LNCAP (cell line): ENCODE measurements around the gene TLE1.

Source experiments
- CTCF ChIP-seq: fragments of 450-650 bp; IDR thresholded peaks from 2 replicates; pipeline ENCODE4 v1.5.1; 2017; ENCODE audit warnings: mild to moderate bottlenecking

Gene TLE1

DNA sequence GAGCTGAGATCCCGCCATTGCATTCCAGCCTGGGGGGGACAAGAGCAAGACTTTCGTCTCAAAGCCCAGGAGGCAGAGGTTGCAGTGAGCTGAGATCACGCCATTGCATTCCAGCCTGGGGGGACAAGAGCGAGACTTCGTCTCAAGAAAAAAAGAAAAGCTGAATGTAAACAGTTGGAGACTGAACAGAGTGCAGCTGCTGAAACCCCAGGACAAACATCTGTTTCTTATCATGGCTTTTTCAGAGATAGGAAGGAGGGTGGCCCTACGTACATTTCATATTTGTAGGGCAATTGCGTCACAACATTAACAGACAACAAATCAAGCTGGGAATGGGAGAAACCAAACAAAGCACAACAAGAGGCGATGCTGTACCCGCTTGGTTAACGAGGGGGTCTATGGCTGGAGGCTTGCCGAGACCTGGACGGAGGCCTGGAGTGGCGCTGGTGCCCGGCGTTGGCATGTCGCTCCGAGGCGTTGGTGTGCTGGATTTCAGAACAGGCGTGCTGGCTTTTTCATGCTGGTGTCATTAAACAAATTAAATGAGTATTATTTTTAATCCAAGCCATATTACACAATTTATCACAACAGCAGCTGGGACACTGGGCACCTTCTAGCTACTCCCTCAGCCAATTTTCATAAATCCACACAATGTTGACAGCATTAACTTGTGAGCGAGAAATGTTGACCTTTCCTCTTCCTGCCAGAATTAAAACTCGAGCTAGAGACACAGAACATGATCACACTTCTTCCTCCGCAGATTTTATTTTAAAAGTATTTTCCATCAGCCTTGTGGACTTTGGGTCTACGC lies 76.1 kb downstream of the TLE1 start:
- TF ChIP-seq CTCF = no peak

DNA sequence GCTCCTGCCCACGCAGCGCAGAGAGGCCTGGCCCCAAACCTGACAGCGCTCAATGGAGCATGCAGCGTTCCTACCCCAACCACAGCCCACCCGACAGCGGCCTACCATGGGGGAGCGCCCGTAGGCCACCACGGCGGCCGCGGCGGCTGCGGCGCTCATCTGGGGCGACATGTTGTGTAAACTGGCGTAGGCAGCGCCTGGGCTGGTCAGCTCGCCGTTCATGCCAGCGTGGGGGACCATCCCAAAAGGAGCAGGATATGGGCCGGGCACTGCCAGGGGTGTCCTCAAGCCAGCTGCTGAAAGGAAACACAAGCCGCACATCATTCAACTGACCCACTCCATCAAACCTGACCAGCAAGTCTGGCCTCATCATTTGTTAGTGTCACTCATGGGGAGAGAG lies 77.7 kb downstream of the TLE1 start:
- no peak for TF ChIP-seq CTCF

- TF ChIP-seq CTCF = no peak
These were observed 78.6 kb downstream of the TLE1 start for GRCh38 chr9:81610740-81611107.

DNA sequence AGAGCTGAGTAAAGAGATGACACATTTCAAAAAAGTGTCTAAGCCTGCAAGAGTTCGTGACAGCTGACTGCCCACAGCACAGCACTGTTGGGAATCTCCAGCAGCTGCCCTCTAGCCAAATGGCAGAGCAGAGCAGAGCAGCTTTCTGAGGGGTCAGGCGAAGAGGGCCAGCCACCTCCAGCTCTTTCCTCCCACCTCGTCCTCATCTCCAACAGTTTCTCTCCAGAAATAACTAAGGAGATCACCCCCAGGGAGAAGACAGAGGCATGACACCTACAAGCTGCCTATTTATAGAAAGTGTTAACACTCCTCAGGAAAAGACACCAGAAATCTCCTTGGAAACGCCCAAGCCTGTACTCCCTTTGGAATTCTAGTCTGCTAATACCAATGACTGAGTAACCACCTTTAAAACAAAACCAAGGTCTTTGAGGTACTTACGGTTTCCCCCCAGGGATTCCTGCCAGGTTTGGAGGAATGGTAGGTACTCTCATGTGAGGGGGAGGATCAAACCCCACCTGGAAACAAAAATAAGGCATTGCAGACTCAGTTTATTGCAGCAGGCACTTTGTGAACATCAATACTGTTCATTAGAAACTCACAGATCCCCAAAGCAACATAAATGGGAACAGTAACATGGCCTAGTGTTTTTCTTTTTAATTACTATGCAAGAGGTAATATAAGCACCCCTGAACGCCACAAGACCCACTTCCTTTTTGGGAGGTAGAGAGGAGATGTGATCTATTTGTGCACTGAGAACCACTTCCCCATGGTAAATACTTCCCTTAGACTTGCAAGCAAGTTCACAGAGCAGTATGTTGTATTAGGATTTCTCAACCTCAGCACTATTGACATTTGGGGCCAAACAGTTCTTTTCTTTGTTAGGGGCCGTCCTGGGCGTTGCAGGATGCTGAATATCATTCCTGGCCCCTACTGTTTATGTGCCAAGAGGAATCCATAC lies 79.3 kb downstream of the TLE1 start:
- TF ChIP-seq CTCF = no peak

DNA sequence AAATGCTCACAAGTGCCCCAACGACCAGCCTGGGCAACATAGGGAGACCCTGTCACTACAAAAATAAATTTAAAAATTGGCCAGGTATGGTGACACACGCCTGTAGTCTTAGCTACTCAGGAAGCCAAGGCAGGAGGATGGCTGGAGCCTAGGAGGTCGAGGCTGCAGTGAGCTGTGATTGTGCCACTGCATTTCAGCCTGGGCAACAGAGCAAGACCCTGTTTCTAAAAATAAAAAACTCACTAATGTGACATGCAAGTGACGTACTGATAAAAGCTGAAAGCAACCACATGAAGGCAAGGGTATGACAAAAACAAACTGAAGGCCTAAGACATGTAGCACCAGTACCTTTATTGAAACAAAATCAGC lies 81.1 kb downstream of the TLE1 start:
- no peak for TF ChIP-seq CTCF

DNA sequence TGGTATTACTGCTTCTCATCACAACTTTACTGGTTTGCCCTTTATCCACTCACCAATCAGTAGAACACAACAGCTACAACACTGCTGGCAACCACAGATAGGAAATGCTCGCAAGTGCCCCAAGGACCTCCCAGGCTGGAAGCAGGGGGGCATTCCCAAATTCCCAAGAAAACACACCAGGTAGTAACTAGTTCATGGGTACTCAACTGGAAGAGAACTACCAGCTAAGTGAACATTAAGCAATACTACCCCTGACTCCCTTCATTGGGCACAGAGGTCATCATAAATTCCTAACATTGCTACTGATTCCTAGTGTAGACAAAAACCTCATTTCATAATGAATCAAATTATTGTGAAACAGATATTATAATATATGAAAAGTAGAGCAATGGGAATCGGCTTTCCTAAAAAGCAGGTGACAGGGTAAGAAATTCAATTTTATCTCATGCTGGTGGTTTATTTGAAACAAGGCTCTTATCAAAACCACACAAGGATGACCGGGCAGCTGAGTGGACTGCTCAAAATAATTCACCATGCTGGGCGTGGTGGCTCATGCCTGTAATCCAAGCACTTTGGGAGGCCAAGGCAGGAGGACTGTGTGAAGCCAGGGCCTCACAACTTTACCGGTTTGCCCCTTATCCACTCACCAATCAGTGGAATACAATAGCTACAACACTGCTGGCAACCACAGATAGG lies 81.6 kb downstream of the TLE1 start:
- TF ChIP-seq CTCF = no peak

DNA sequence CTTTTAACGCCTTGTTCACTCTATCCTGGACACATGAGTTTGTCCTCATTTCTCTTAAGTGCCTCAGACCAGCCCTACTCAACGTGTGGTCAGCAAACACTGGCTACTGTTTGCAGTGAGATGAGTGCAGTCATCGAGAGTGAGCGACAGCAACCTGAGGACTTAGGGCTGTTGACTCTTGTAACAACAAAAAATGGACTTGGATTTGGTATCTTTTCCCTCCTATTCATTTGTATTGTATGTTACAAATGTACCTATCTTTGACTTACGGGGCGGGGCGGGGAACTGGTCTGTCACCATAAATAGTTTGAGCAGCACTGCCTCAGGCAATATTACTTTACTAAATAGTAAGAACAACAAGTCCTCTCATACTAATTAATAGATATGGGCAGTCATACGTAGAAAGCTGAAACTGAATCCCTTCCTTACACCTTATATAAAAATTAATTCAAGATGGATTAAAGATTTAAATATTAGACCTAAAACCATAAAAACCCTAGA lies 84.1 kb downstream of the TLE1 start:
- TF ChIP-seq CTCF = no peak
